ENCODE data around the gene SARM1. TPM values are rescaled to one million over a fixed set of nuclear protein-coding genes. Genes with fewer than 3 reads are reported as not detected.
A peak's percentile ranks its signal among the peaks of the same experiment; 100 is the strongest.

SARM1 gene
- total RNA-seq, 1 donor from 2014 or later, result 5.8 TPM

DNA sequence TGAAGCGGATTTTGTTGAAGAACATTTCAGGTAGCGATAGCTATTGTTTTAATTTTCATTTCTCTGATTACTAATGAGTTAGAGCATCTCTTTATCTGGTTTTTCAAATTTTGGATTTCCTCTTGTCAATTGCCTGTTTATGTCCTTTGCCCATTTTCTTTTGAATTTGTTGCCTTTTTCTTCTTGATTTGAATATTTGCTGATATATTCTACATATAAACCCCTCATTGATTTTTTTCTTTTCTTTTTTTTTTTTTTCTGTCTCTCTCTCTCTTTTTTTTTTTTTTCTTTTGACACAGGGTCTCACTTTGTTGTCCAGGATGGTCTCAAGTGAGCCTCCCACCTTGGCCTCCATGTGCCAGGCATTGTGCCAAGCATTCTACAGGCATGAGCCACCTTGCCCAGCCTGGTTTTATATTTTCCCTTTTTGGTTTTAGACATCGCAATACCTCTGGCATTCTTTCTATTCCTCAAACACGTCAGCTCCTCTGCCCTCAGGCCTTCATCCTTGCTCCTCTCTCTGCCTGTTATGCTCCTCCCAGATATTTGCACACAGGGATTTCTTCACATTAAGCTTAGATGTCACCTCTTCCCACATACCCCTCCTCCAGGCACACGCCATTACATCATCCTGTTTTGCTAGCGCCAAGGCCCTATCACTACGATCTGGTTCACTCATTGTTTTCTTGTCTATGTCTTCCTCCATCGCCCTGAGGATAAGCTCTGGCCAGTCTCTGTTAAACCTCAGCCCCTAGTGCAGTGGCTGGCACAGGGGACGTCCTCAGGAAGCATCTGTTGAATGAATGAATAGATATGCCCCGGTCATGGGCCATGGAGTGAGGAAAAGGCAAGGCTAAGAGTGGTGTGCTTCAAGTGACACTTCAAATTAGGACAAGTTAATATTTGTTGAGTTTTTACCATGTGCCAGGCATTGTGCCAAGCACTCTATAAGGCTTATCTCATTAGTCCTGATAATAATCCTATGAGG is 8.6 kb downstream of the SARM1 start:
- peak; percentile 38 for DNase-seq (ENCODE audit: low spot score)
- no peaks in the 10 kb centered on the region for H3K9me3 Mint-ChIP-seq (ENCODE audit: unreplicated experiment)
- peaks cover 29% of the 10 kb centered on the region for H3K4me1 Mint-ChIP-seq (ENCODE audit: unreplicated experiment)
- peaks cover 23% of the 10 kb centered on the region for H3K27me3 Mint-ChIP-seq (ENCODE audit: unreplicated experiment)
- TF ChIP-seq, protein P1, sequence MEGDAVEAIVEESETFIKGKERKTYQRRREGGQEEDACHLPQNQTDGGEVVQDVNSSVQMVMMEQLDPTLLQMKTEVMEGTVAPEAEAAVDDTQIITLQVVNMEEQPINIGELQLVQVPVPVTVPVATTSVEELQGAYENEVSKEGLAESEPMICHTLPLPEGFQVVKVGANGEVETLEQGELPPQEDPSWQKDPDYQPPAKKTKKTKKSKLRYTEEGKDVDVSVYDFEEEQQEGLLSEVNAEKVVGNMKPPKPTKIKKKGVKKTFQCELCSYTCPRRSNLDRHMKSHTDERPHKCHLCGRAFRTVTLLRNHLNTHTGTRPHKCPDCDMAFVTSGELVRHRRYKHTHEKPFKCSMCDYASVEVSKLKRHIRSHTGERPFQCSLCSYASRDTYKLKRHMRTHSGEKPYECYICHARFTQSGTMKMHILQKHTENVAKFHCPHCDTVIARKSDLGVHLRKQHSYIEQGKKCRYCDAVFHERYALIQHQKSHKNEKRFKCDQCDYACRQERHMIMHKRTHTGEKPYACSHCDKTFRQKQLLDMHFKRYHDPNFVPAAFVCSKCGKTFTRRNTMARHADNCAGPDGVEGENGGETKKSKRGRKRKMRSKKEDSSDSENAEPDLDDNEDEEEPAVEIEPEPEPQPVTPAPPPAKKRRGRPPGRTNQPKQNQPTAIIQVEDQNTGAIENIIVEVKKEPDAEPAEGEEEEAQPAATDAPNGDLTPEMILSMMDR (IDR thresholded peaks at IDR 0.05; ENCODE audit: unreplicated experiment), result no peak
- peaks cover 7% of the 10 kb centered on the region for H3K36me3 Mint-ChIP-seq (ENCODE audit: low read depth, unreplicated experiment)
- peak overlapping the region; percentile 81 for H3K27ac Mint-ChIP-seq (ENCODE audit: unreplicated experiment)
- peak overlapping the region; percentile 0 for H3K4me3 Mint-ChIP-seq (ENCODE audit: unreplicated experiment)

GRCh38 chr17:28381141-28381825 is 9.8 kb downstream of the SARM1 start:
- TF ChIP-seq, protein P1 (IDR thresholded peaks at IDR 0.05; ENCODE audit: unreplicated experiment), result no peak
- Mint-ChIP-seq H3K9me3 (ENCODE audit: unreplicated experiment) (no peaks in the 10 kb centered on the region), H3K4me3 (ENCODE audit: unreplicated experiment) (peak overlapping the region; percentile 59)

GRCh38 chr17:28384281-28385036 is 13.0 kb downstream of the SARM1 start:
- TF ChIP-seq, protein P1 (IDR thresholded peaks at IDR 0.05; ENCODE audit: unreplicated experiment), result no peak
- DNase-seq (ENCODE audit: low spot score), result no peak
- Mint-ChIP-seq H3K27me3 (ENCODE audit: unreplicated experiment) (peaks cover 28% of the 10 kb centered on the region), H3K27ac (ENCODE audit: unreplicated experiment) (no peak overlapping the region), H3K9me3 (ENCODE audit: unreplicated experiment) (no peaks in the 10 kb centered on the region), H3K36me3 (ENCODE audit: low read depth, unreplicated experiment) (peaks cover 7% of the 10 kb centered on the region), H3K4me1 (ENCODE audit: unreplicated experiment) (peaks cover 26% of the 10 kb centered on the region), H3K4me3 (ENCODE audit: unreplicated experiment) (peak overlapping the region; percentile 59)

More at GRCh38 chr17:28381141-28381825, 9.8 kb downstream of the SARM1 start:
- no peak overlapping the region for H3K27ac Mint-ChIP-seq (ENCODE audit: unreplicated experiment)
- peaks cover 26% of the 10 kb centered on the region for H3K27me3 Mint-ChIP-seq (ENCODE audit: unreplicated experiment)
- peaks cover 7% of the 10 kb centered on the region for H3K36me3 Mint-ChIP-seq (ENCODE audit: low read depth, unreplicated experiment)
- DNase-seq (ENCODE audit: low spot score), result peak; percentile 74
- peaks cover 29% of the 10 kb centered on the region for H3K4me1 Mint-ChIP-seq (ENCODE audit: unreplicated experiment)

GRCh38 chr17:28385037-28385400 is 13.5 kb downstream of the SARM1 start:
- H3K27ac Mint-ChIP-seq (ENCODE audit: unreplicated experiment), result no peak overlapping the region
- peaks cover 7% of the 10 kb centered on the region for H3K36me3 Mint-ChIP-seq (ENCODE audit: low read depth, unreplicated experiment)
- H3K27me3 Mint-ChIP-seq (ENCODE audit: unreplicated experiment), result peaks cover 28% of the 10 kb centered on the region
- no peak for DNase-seq (ENCODE audit: low spot score)
- peaks cover 25% of the 10 kb centered on the region for H3K4me1 Mint-ChIP-seq (ENCODE audit: unreplicated experiment)
- no peaks in the 10 kb centered on the region for H3K9me3 Mint-ChIP-seq (ENCODE audit: unreplicated experiment)
- H3K4me3 Mint-ChIP-seq (ENCODE audit: unreplicated experiment), result peak overlapping the region; percentile 59
- TF ChIP-seq, protein P1 (IDR thresholded peaks at IDR 0.05; ENCODE audit: unreplicated experiment), result no peak
